Heart left ventricle (tissue), 13 donors: ENCODE data around the gene MT1A.

Experiments used
- CTCF ChIP-seq, 12 donors: fragments of 200-600 bp; sonication (generic) in 4 of 12; IDR thresholded peaks; one replicate each; pipeline versions ENCODE4 v1.5.0 to v1.8.0; 2018 to 2022; ENCODE audit warnings: antibody characterized with exemption in 12 of 12, mild to moderate bottlenecking in 5 of 12
- POLR2A ChIP-seq, 2 donors: fragments of 450-650 bp; IDR thresholded peaks; one replicate each; pipeline ENCODE4 v1.6.1; 2017; ENCODE audit warnings: antibody characterized with exemption in 2 of 2, mild to moderate bottlenecking in 2 of 2, moderate library complexity in 2 of 2
- donor health status: ischemic (EF 13 %, LVEDD 7.1; RV severe dilation, severe dysfunction).
- donor health status: DM: no; HTN: yes; CAD: no.
- donor health status: DM: no; HTN: no; CAD: no.
- donor health status: ischemic (EF 25% LVEDD 6.9; RV normal size, moderate dysfunction).
- donor health status: ischemic (EF 25% LVEDD 5.7; RV mildly dilated, moderate dysfunction).
- donor health status: ischemic (EF 35%, LVEDD 5.7; RV mildly dilated, moderate dysfunction).
- donor health status: nonischemic (EF 11% LVEDD 7.7; RV severe dilation, severe dysfunction).
- donor health status: DM: yes; HTN: yes; CAD: no.
- donor health status: PGD.
- donor health status: ischemic (EF 29% LVEDD 5.4; RV normal size, mild dysfunction).
- donor health status: nonischemic (EF 23%, LVEDD 6.1; RV moderate dilation, normal function).

- TF ChIP-seq POLR2A (IDR thresholded peaks at IDR 0.05): no peak
- no peak for TF ChIP-seq CTCF (IDR thresholded peaks at IDR 0.05)
Observed at GRCh38 chr16:56607675-56608042, 30.8 kb upstream of the MT1A start.
